HCEC 1CT (cell line): ENCODE measurements around the gene FAAP20.
"Not testable (repeated sequence)": the region's sequence is repeated elsewhere in the genome, so short reads cannot be mapped to it uniquely, and the experiment has no call there.

Experiments
- DNase-seq: peaks from one replicate; pipeline ENCODE4 v3.0.0-alpha.2; 2017

Gene FAAP20

GRCh38 chr1:2154022-2154421 is 40.5 kb downstream of the FAAP20 start:
- no peak for DNase-seq

- DNase-seq = no peak
Measured at GRCh38 chr1:2152954-2153353, 41.6 kb downstream of the FAAP20 start.

- no peak for DNase-seq
Measured at GRCh38 chr1:2151911-2152310, 42.7 kb downstream of the FAAP20 start.

- peak; percentile 12 for DNase-seq
Measured at GRCh38 chr1:2151252-2151651, 43.3 kb downstream of the FAAP20 start.

- DNase-seq = no peak
Measured at GRCh38 chr1:2150801-2151200, 43.8 kb downstream of the FAAP20 start.

- no peak for DNase-seq
Measured at GRCh38 chr1:2148691-2149090, 45.9 kb downstream of the FAAP20 start.

GRCh38 chr1:2147869-2148268 is 46.7 kb downstream of the FAAP20 start:
- DNase-seq = not testable (repeated sequence)

GRCh38 chr1:2146836-2147517 is 47.6 kb downstream of the FAAP20 start:
- DNase-seq = no peak

GRCh38 chr1:2145946-2146835 is 48.4 kb downstream of the FAAP20 start:
- DNase-seq = no peak

GRCh38 chr1:2144501-2145090 is 50.0 kb downstream of the FAAP20 start:
- DNase-seq = no peak

- no peak for DNase-seq
Measured at GRCh38 chr1:2143814-2144500, 50.6 kb downstream of the FAAP20 start.

- no peak for DNase-seq
Measured at GRCh38 chr1:2141025-2141424, 53.5 kb downstream of the FAAP20 start.
